ENCODE results near the gene BABAM1. TPM values are rescaled to one million over a fixed set of nuclear protein-coding genes. Genes with fewer than 3 reads are reported as not detected.

Gene BABAM1
- total and polyA plus RNA-seq, 7 donors, result 71.4 to 101 (median 90.0) TPM

GRCh38 chr19:17296976-17297375 lies 29.7 kb downstream of the BABAM1 start:
- H3K4me3 ChIP-seq, result no peak overlapping the region
- DNase-seq, result no peak
- WGBS, 2 donors, result 94% methylated on average over 6 of the region's 6 CpGs
- TF ChIP-seq POLR2AphosphoS5 (IDR thresholded peaks at IDR 0.05), result no peak
- no peak for TF ChIP-seq POLR2A (IDR thresholded peaks at IDR 0.05)
- no peak for TF ChIP-seq EP300 (IDR thresholded peaks at IDR 0.05)
- no peak for TF ChIP-seq CTCF (IDR thresholded peaks at IDR 0.05)
- H3K27me3 ChIP-seq, result no peaks in the 10 kb centered on the region
- intact Hi-C loops (cut with DNase I), result no loop called here
- H3K27ac ChIP-seq, result no peak overlapping the region
- H3K9me3 ChIP-seq, result peaks cover 0 to 3% (median 0%) of the 10 kb centered on the region in 4 donors
- H3K4me1 ChIP-seq, result peaks cover 0 to 24% (median 12%) of the 10 kb centered on the region in 4 donors
- peaks cover 0 to 39% (median 8%) of the 10 kb centered on the region in 4 donors for H3K36me3 ChIP-seq

GRCh38 chr19:17300992-17301619 lies 33.9 kb downstream of the BABAM1 start:
- TF ChIP-seq POLR2AphosphoS5 (IDR thresholded peaks at IDR 0.05) (no peak), EP300 (IDR thresholded peaks at IDR 0.05) (no peak), POLR2A (IDR thresholded peaks at IDR 0.05) (no peak), CTCF (IDR thresholded peaks at IDR 0.05) (no peak)

GRCh38 chr19:17302391-17303166 lies 35.3 kb downstream of the BABAM1 start:
- intact Hi-C loops (cut with DNase I), result no loop called here
- Histone ChIP-seq H3K27ac (peak overlapping the region; percentile 92 to 97 (median 94)), H3K27me3 (no peaks in the 10 kb centered on the region), H3K4me1 (peaks cover 0 to 58% (median 51%) of the 10 kb centered on the region in 4 donors), H3K36me3 (peaks cover 0 to 22% (median 5%) of the 10 kb centered on the region in 4 donors), H3K9me3 (peaks cover 0 to 3% (median 0%) of the 10 kb centered on the region in 4 donors), H3K4me3 (peak overlapping the region; percentile 60 to 98 (median 68))
- WGBS, 2 donors, result 17 to 29% methylated on average over 29 of the region's 29 CpGs
- no peak for DNase-seq
- TF ChIP-seq POLR2A (IDR thresholded peaks at IDR 0.05) (no peak), EP300 (IDR thresholded peaks at IDR 0.05) (no peak), CTCF (IDR thresholded peaks at IDR 0.05) (no peak), POLR2AphosphoS5 (IDR thresholded peaks at IDR 0.05) (no peak)

More at GRCh38 chr19:17300992-17301619, 33.9 kb downstream of the BABAM1 start:
- DNase-seq, result no peak
- peaks cover 0 to 3% (median 0%) of the 10 kb centered on the region in 4 donors for H3K9me3 ChIP-seq
- intact Hi-C loops (cut with DNase I), result no loop called here
- no peak overlapping the region for H3K27ac ChIP-seq
- H3K36me3 ChIP-seq, result peaks cover 0 to 31% (median 5%) of the 10 kb centered on the region in 4 donors
- peaks cover 0 to 43% (median 37%) of the 10 kb centered on the region in 4 donors for H3K4me1 ChIP-seq
- no peak overlapping the region for H3K4me3 ChIP-seq
- H3K27me3 ChIP-seq, result no peaks in the 10 kb centered on the region
- whole genome bisulfite sequencing, 2 donors, result 96 to 97% methylated on average over 51 of the region's 51 CpGs

GRCh38 chr19:17303167-17303939 lies 36.1 kb downstream of the BABAM1 start, which contains the start of gene ABHD8:
Gene ABHD8, minus strand, starts transcription at chr19:17303425. Its CDS starts 1,809 bp downstream, at chr19:17301616.
- peaks cover 0 to 61% (median 51%) of the 10 kb centered on the region in 4 donors for H3K4me1 ChIP-seq
- 2% methylated on average over 52 of the region's 52 CpGs for WGBS, 2 donors
- peak; percentile 99 for DNase-seq
- TF ChIP-seq POLR2AphosphoS5 (IDR thresholded peaks at IDR 0.05) (peak; percentile 43 to 81 (median 78)), CTCF (IDR thresholded peaks at IDR 0.05) (peak; percentile 75 to 91 (median 86)), EP300 (IDR thresholded peaks at IDR 0.05) (no peak), POLR2A (IDR thresholded peaks at IDR 0.05) (peak; percentile 29 to 47)
- H3K27ac ChIP-seq, result peak within 1 kb of the TSS; percentile 92 to 97 (median 94)
- H3K4me3 ChIP-seq, result peak within 1 kb of the TSS; percentile 60 to 98 (median 68)
- no peaks in the 10 kb centered on the region for H3K27me3 ChIP-seq
- H3K36me3 ChIP-seq, result peaks cover 0 to 16% (median 3%) of the 10 kb centered on the region in 4 donors
- peaks cover 0 to under 1% (median 0%) of the 10 kb centered on the region in 4 donors for H3K9me3 ChIP-seq
- intact Hi-C loops (cut with DNase I), result no loop called here
